ENCODE data around the gene ASB4.

Gene ASB4

GRCh38 chr7:95553939-95554338 is 68.2 kb downstream of the ASB4 start:
- no peak for DNase-seq

- no peak for DNase-seq
These were observed 71.0 kb downstream of the ASB4 start for GRCh38 chr7:95556777-95557176.

GRCh38 chr7:95558864-95559263 is 73.1 kb downstream of the ASB4 start:
- no peak for DNase-seq

- DNase-seq: no peak
These were observed 74.9 kb downstream of the ASB4 start for GRCh38 chr7:95560674-95561073.

- DNase-seq: no peak
These were observed 84.0 kb downstream of the ASB4 start for GRCh38 chr7:95569720-95570119.

- peak in 1 of 2 experiments; percentile 7 for DNase-seq
These were observed 91.4 kb downstream of the ASB4 start for GRCh38 chr7:95577137-95577536.

- peak in 1 of 2 experiments; percentile 2 for DNase-seq
These were observed 92.6 kb downstream of the ASB4 start for GRCh38 chr7:95578299-95578855.

GRCh38 chr7:95579318-95579717 is 93.6 kb downstream of the ASB4 start:
- DNase-seq: no peak

- DNase-seq: no peak
These were observed 95.7 kb downstream of the ASB4 start for GRCh38 chr7:95581467-95581866.

- DNase-seq: no peak
These were observed 97.0 kb downstream of the ASB4 start for GRCh38 chr7:95582578-95583293.

- DNase-seq: no peak
These were observed 98.3 kb downstream of the ASB4 start for GRCh38 chr7:95583834-95584621.

GRCh38 chr7:95584769-95585425 is 99.2 kb downstream of the ASB4 start:
- no peak for DNase-seq

- DNase-seq: no peak
These were observed 99.7 kb downstream of the ASB4 start for GRCh38 chr7:95585426-95585789.

GRCh38 chr7:95586951-95587301 is 101.2 kb downstream of the ASB4 start:
- peak; percentile 54 to 56 for DNase-seq

GRCh38 chr7:95589031-95589430 is 103.3 kb downstream of the ASB4 start:
- DNase-seq: no peak

GRCh38 chr7:95589766-95590165 is 104.0 kb downstream of the ASB4 start:
- DNase-seq: no peak

Data from NCI-H526 (cell line).